GM23338 (cell line): Measurements from ENCODE around the gene CTNND2.

Experiments used
- CREB1 ChIP-seq: fragments of 250-450 bp; sonication (Bioruptor Pico); IDR thresholded peaks from 2 replicates; pipeline ENCODE4 v1.5.0; 2020; ENCODE audit warnings: low read depth, mild to moderate bottlenecking, moderate library complexity
- CTCF ChIP-seq, 2 experiments: fragments of 200-600 bp in 1 of 2; sonication (generic) in 1 of 2; conservative IDR thresholded peaks; 2 replicates each; pipeline versions ENCODE4 v1.5.1 to v1.6.1; 2016 to 2017; ENCODE audit warnings: antibody characterized with exemption in 2 of 2, low read depth in 2 of 2, mild to moderate bottlenecking in 2 of 2, moderate library complexity in 1 of 2
- ETS1 ChIP-seq: IDR thresholded peaks from 2 replicates; pipeline ENCODE4 v1.6.1; 2016; ENCODE audit warnings: antibody characterized with exemption
- EZH2 ChIP-seq: fragments of 200-600 bp; sonication (generic); IDR thresholded peaks from one replicate; pipeline ENCODE4 v1.8.0; 2017; ENCODE audit warnings: antibody characterized with exemption, mild to moderate bottlenecking, low read depth; ENCODE audit not compliant: unreplicated experiment
- EZH2phosphoT487 ChIP-seq: fragments of 200-600 bp; sonication (generic); IDR thresholded peaks from one replicate; pipeline ENCODE4 v1.8.1; 2018; ENCODE audit warnings: antibody characterized with exemption; ENCODE audit not compliant: unreplicated experiment
- JUNB ChIP-seq: IDR thresholded peaks from one replicate; pipeline ENCODE4 v1.6.1; 2016; ENCODE audit warnings: antibody characterized with exemption; ENCODE audit not compliant: unreplicated experiment
- NANOG ChIP-seq: IDR thresholded peaks from 2 replicates; pipeline ENCODE4 v1.6.1; 2016; ENCODE audit warnings: antibody characterized with exemption, borderline replicate concordance
- POLR2AphosphoS5 ChIP-seq: IDR thresholded peaks from 2 replicates; pipeline ENCODE4 v1.6.1; 2016; ENCODE audit warnings: antibody characterized with exemption, low read depth
- REST ChIP-seq: IDR thresholded peaks from one replicate; pipeline ENCODE4 v1.6.1; 2018; ENCODE audit warnings: antibody characterized with exemption; ENCODE audit not compliant: unreplicated experiment
- STAT1 ChIP-seq: IDR thresholded peaks from one replicate; pipeline ENCODE4 v1.6.1; 2016; ENCODE audit warnings: antibody characterized with exemption; ENCODE audit not compliant: unreplicated experiment
- ZNF114 ChIP-seq: fragments of 250-450 bp; sonication (Bioruptor Pico); IDR thresholded peaks from 2 replicates; pipeline ENCODE4 v1.5.0; 2020; ENCODE audit warnings: mild to moderate bottlenecking, moderate library complexity
- ZNF462 ChIP-seq: fragments of 250-450 bp; sonication (Bioruptor Pico); IDR thresholded peaks from 2 replicates; pipeline ENCODE4 v1.5.0; 2020; ENCODE audit warnings: mild to moderate bottlenecking, moderate library complexity

- no peak for TF ChIP-seq ETS1
- no peak for TF ChIP-seq CTCF (conservative IDR thresholded peaks at IDR 0.05; ENCODE audit: low read depth in 2 of 2)
- no peak for TF ChIP-seq EZH2
- TF ChIP-seq CREB1, result no peak
- no peak for TF ChIP-seq POLR2AphosphoS5
- no peak for TF ChIP-seq EZH2phosphoT487
- no peak for TF ChIP-seq JUNB
- TF ChIP-seq NANOG, result no peak
- no peak for TF ChIP-seq ZNF114 (CRISPR knock-in tag)
- TF ChIP-seq REST, result no peak
- no peak for TF ChIP-seq STAT1
- TF ChIP-seq ZNF462 (CRISPR knock-in tag), result no peak
Observed at GRCh38 chr5:11289208-11289607, 615.0 kb downstream of the CTNND2 start.
